Fibroblast of the aortic adventitia (primary cell): ENCODE data around the gene FZD4. TPM values are rescaled to one million over a fixed set of nuclear protein-coding genes. Genes with fewer than 3 reads are reported as not detected.
"Not testable (repeated sequence)": the region's sequence is repeated elsewhere in the genome, so short reads cannot be mapped to it uniquely, and the experiment has no call there.

Experiments used
- DNase-seq: peaks from one replicate; pipeline ENCODE4 v3.0.0-alpha.2; 2010; ENCODE audit warnings: low read depth
- H3K4me3 ChIP-seq: 2 replicates; pipeline ENCODE4 v1.5.1; 2011; ENCODE audit warnings: low read depth, mild to moderate bottlenecking, control low read depth, low read length, moderate library complexity
- CTCF ChIP-seq: IDR thresholded peaks from 2 replicates; pipeline ENCODE4 v1.5.1; 2011; ENCODE audit warnings: mild to moderate bottlenecking, low read length, control low read depth, inconsistent platforms; ENCODE audit not compliant: insufficient read depth
- total RNA-seq: library from RNA; depleted of rRNA; stranded (reverse); fragments of >200 nt; gene quantifications from 2 replicates; pipeline ENCODE4 v1.2.3, GENCODE V29; 2012; ENCODE audit warnings: low replicate concordance

The FZD4 gene
- total RNA-seq, 1 donor = 50.2 TPM

- no peak for DNase-seq
- no peak overlapping the region for H3K4me3 ChIP-seq
- TF ChIP-seq CTCF = no peak
Observed at GRCh38 chr11:86969258-86969657, 14.1 kb upstream of the FZD4 start.

- DNase-seq, H3K4me3 ChIP-seq: not testable (repeated sequence)
Observed at GRCh38 chr11:86967601-86968000, 12.4 kb upstream of the FZD4 start.

GRCh38 chr11:86957976-86958646 is 2.9 kb upstream of the FZD4 start:
- no peak for DNase-seq
- no peak overlapping the region for H3K4me3 ChIP-seq
- no peak for TF ChIP-seq CTCF

GRCh38 chr11:86956905-86957195 is 1.7 kb upstream of the FZD4 start:
- no peak overlapping the region for H3K4me3 ChIP-seq
- no peak for TF ChIP-seq CTCF
- DNase-seq = no peak

- no peak for DNase-seq
- no peak for TF ChIP-seq CTCF
- peak overlapping the region; percentile 79 for H3K4me3 ChIP-seq
Observed at GRCh38 chr11:86955111-86955360, 159 bp downstream of the FZD4 start.

GRCh38 chr11:86954269-86955110 is 705 bp downstream of the FZD4 start:
- peak; percentile 53 for DNase-seq
- TF ChIP-seq CTCF = no peak
- peak overlapping the region; percentile 79 for H3K4me3 ChIP-seq

- peak; percentile 85 for DNase-seq
- TF ChIP-seq CTCF = no peak
- H3K4me3 ChIP-seq = peak overlapping the region; percentile 79
Observed at GRCh38 chr11:86952221-86952875, 2.8 kb downstream of the FZD4 start.
